ENCODE data around the gene DEAF1. TPM values are rescaled to one million over a fixed set of nuclear protein-coding genes. Genes with fewer than 3 reads are reported as not detected.

Gene DEAF1
- total and polyA plus RNA-seq, 9 of the 15 experiments (the other 6 are each of a cell fraction or from before 2014, with no cell fraction given), result 2.0 to 69.1 (median 26.8) TPM

DNA sequence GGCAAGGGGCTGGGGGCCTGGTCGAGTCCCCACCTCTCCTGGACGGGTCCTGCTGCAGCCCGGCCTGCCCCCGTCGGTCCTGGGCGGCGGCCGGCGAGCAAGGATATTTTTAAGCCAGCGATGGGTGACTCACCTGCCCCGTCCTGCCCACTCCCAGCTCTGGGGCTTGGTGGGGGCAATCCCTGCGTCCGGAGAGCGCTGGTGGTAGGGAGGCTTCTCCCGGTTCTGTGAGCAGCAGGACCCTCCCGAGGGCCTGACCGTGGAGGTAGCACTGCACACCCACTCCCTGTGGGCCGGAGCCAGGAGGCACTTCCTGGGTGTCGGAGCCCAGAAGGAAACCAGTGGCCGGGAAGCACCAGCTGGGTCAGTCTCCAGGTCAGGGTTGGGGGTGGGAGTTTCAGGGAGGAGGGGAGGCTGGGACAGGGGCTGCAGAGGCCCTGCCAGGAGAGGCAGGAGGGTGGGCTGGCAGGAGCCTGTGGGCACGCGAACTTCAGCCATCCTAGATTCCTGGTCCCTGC is 11.5 kb upstream of the DEAF1 start (continued):
- TF ChIP-seq SIX5 (IDR thresholded peaks at IDR 0.05; ENCODE audit: borderline replicate concordance in 1 of 2, insufficient read depth in 1 of 2, low read depth in 1 of 2, low read length in 2 of 2) (no peak), MXI1 (IDR thresholded peaks at IDR 0.05; ENCODE audit: low read depth, low read length) (no peak), EP400 (IDR thresholded peaks at IDR 0.05) (no peak), NCOA2 (IDR thresholded peaks at IDR 0.05; ENCODE audit: partially characterized antibody in 2 of 2) (no peak), GATAD2B (IDR thresholded peaks at IDR 0.05; ENCODE audit: borderline replicate concordance) (no peak), FOSL1 (tag; conservative IDR thresholded peaks at IDR 0.05) (peak; percentile 63), HMGN3 (IDR thresholded peaks at IDR 0.05; ENCODE audit: borderline replicate concordance, extremely low read depth, insufficient read length, low read depth, low read length) (peak; percentile 12), HINFP (tag; conservative IDR thresholded peaks at IDR 0.05; ENCODE audit: low read depth) (no peak), KDM2B (CRISPR knock-in tag; IDR thresholded peaks at IDR 0.05) (no peak), THAP7 (CRISPR knock-in tag; IDR thresholded peaks at IDR 0.05) (no peak), NFE2 (IDR thresholded peaks at IDR 0.05; ENCODE audit: low read depth) (no peak), SMAD2 (IDR thresholded peaks at IDR 0.05; ENCODE audit: low read depth, low read length) (no peak), ZNF165 (CRISPR knock-in tag; IDR thresholded peaks at IDR 0.05; ENCODE audit: borderline replicate concordance) (no peak), SIRT6 (IDR thresholded peaks at IDR 0.05; ENCODE audit: low read depth, low read length) (no peak)
- TF ChIP-seq, protein P1, sequence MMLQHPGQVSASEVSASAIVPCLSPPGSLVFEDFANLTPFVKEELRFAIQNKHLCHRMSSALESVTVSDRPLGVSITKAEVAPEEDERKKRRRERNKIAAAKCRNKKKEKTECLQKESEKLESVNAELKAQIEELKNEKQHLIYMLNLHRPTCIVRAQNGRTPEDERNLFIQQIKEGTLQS (IDR thresholded peaks at IDR 0.05), result peak; percentile 63
- TF ChIP-seq, protein P1 (CRISPR knock-in tag; conservative IDR thresholded peaks at IDR 0.05), result no peak
- TF ChIP-seq, protein P2, sequence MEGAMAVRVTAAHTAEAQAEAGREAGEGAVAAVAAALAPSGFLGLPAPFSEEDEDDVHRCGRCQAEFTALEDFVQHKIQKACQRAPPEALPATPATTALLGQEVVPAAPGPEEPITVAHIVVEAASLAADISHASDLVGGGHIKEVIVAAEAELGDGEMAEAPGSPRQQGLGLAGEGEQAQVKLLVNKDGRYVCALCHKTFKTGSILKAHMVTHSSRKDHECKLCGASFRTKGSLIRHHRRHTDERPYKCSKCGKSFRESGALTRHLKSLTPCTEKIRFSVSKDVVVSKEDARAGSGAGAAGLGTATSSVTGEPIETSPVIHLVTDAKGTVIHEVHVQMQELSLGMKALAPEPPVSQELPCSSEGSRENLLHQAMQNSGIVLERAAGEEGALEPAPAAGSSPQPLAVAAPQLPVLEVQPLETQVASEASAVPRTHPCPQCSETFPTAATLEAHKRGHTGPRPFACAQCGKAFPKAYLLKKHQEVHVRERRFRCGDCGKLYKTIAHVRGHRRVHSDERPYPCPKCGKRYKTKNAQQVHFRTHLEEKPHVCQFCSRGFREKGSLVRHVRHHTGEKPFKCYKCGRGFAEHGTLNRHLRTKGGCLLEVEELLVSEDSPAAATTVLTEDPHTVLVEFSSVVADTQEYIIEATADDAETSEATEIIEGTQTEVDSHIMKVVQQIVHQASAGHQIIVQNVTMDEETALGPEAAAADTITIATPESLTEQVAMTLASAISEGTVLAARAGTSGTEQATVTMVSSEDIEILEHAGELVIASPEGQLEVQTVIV (CRISPR knock-in tag; IDR thresholded peaks at IDR 0.05; ENCODE audit: borderline replicate concordance), result no peak
- TF ChIP-seq, protein P3, sequence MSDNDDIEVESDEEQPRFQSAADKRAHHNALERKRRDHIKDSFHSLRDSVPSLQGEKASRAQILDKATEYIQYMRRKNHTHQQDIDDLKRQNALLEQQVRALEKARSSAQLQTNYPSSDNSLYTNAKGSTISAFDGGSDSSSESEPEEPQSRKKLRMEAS (CRISPR knock-in tag; IDR thresholded peaks at IDR 0.05), result no peak
- TF ChIP-seq, protein P4, sequence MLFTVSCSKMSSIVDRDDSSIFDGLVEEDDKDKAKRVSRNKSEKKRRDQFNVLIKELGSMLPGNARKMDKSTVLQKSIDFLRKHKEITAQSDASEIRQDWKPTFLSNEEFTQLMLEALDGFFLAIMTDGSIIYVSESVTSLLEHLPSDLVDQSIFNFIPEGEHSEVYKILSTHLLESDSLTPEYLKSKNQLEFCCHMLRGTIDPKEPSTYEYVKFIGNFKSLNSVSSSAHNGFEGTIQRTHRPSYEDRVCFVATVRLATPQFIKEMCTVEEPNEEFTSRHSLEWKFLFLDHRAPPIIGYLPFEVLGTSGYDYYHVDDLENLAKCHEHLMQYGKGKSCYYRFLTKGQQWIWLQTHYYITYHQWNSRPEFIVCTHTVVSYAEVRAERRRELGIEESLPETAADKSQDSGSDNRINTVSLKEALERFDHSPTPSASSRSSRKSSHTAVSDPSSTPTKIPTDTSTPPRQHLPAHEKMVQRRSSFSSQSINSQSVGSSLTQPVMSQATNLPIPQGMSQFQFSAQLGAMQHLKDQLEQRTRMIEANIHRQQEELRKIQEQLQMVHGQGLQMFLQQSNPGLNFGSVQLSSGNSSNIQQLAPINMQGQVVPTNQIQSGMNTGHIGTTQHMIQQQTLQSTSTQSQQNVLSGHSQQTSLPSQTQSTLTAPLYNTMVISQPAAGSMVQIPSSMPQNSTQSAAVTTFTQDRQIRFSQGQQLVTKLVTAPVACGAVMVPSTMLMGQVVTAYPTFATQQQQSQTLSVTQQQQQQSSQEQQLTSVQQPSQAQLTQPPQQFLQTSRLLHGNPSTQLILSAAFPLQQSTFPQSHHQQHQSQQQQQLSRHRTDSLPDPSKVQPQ (CRISPR knock-in tag; IDR thresholded peaks at IDR 0.05; ENCODE audit: borderline replicate concordance), result no peak
